DMS114 treated with DMSO at 0.1 percent for 48 hours (cell line): ENCODE data around the gene PRKCB.
"Not testable (repeated sequence)": the region's sequence is repeated elsewhere in the genome, so short reads cannot be mapped to it uniquely, and the experiment has no call there.

Experiments
- DNase-seq: peaks from one replicate; lab custom pipeline; 2025; ENCODE audit not compliant: unreplicated experiment; lab: John Stamatoyannopoulos, UW

PRKCB gene

GRCh38 chr16:24075302-24075701 lies 239.5 kb downstream of the PRKCB start:
- DNase-seq = no peak

DNA sequence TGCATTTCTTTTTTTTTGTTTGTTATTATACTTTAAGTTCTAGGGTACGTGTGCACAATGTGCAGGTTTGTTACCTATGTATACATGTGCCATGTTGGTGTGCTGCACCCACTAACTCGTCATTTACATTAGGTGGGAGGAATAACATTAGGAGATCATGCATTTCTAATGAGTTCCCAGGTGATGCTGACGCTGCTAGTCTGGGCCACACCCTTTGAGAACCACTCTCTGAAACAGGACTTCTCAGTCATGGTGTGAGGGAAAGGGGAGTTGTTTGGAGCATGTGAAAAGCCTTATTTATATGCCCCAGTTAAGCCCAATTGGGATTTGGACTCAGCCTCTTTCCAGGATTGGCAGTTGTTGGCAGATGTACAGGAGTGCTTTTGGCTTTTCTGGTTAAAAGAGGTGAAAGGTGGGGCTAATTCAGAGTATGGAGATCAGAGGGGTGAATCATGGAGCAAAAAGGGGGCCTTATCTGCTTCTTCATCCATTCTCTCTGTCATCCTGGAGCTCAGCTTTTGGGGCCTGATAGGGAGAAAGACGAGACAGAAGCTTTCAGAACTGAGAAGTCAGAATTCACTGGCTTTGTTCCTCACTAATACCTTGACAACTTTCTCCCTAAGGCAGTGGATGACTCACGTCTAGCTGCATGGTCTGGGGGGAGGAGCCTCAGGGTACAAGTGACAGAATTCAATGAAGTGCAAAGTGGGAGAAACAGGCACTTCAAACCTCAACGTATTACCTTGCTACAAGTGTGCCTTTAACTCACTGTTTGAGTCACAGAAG lies 240.3 kb downstream of the PRKCB start:
- DNase-seq = no peak

GRCh38 chr16:24077292-24077691 lies 241.5 kb downstream of the PRKCB start:
- no peak for DNase-seq

DNA sequence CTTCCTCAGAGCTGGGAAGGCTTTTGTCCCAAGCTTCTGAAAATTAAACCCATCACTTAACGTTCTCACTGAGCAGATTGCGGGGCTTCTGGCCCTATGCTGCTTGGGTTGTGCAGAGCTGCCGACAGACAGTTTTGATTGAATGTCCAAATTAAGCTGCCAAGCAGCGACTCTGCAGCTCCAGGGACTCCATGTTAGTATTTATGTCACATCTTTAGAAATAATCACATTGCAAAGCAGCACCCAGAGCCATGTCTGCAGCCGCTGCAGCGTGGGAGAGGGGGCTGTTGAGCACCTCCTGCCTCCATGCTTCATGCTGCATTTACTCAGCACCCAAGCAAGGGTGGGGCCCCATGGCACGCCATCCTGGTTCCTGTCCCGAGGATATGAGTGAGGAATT lies 242.2 kb downstream of the PRKCB start:
- no peak for DNase-seq

- DNase-seq = no peak
These were observed 249.9 kb downstream of the PRKCB start for GRCh38 chr16:24085666-24086065.

DNA sequence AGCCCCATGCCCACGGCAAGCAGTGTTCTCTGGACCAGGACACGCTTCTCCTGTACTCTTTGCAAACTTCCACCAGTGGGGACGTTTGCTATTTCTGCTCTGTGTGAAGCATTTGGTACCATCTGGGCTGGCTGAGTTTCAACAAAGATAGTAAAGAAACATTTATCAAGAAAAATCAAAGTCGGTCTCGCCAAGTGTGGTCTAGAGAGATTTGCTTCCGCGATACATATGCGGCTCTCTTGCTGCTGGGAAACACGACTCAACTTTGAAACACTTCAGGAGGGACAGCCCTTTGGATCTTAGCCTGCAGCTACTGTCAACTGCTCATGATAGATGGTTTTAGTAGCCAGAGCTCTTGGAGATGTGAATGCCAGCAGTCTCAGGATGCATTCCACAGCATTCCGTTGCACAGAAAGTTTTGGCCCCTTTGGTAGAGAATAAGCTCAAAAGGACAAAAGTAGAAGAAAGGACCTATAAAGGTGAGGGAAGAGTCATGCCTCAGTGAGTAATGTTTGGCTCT lies 252.2 kb downstream of the PRKCB start:
- DNase-seq = no peak

DNA sequence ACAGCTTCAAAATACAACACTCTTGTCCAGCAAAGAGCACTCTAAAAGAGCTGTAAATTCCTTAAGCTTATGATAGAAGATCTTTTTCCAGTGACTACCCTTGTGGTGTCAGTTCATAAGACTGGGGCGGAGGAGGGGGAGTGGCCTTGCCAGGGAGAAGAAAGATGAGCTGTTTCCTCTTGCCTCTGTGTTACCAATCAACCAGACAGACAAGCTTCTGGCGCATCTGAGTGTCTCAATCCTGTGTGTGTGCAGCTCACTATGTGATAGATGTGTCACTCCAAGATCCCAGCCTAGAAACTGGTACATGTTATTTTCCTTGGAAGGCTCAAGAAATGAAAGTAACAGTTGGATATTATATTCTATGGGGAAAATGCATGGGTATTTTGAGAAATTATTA lies 253.0 kb downstream of the PRKCB start:
- DNase-seq = no peak

GRCh38 chr16:24091125-24091524 lies 255.3 kb downstream of the PRKCB start:
- no peak for DNase-seq

DNA sequence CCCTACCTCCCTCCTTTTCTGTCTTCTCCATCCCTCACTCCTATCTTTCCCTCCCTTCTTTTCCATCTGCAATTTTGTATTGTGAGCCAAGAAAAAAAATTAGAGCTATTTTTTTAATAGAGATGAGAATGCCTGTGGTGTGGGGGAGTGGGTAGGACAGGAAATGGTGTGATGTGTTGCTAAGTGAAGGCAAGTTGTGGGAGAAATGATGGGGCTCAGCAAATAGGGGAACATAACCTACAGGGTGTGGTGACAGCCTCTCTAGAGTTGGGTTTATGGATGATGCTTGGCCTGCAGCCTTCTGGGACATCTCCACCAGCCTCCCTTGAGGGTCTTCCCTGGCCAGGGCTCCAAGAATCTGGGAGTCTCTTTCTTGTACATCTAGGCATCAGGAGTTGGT lies 257.3 kb downstream of the PRKCB start:
- DNase-seq = no peak

DNA sequence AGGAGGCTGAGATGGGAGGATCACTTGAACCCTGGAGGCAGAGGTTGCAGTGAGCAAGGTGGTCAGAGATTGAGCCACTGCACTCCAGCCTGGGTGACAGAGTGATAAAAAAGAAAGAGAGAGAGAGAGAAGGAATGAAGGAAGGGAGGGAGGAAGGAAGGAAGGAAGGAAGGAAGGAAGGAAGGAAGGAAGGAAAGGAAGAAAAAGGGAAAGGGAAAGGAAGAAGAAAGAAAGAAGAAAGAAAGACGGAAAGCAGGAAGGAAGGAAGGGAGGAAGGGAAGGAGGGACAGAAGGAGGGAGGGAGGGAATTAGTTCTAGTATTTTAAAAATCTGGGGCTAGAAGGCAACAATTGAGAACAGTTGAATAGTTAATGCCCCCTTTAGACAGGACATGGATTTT lies 258.9 kb downstream of the PRKCB start:
- no peak for DNase-seq

DNA sequence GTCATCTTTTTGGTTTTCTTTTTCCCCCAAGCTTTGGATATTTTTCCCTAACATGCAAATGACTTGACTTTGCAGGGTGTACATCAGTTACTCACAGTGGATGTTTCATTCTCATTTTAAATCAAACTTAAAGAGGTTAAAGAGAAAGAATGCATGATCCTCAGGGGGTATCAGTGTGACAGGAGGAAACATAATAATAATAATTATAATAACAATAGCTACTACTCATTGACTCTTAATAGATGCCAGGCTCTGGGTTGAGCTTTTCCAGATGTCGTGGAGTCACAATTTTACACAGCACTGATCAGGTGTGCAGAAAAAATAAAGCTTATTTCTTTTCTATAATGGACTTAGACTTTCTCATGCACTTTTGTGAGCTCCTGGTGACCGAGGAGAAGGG lies 263.1 kb downstream of the PRKCB start:
- DNase-seq = no peak

DNA sequence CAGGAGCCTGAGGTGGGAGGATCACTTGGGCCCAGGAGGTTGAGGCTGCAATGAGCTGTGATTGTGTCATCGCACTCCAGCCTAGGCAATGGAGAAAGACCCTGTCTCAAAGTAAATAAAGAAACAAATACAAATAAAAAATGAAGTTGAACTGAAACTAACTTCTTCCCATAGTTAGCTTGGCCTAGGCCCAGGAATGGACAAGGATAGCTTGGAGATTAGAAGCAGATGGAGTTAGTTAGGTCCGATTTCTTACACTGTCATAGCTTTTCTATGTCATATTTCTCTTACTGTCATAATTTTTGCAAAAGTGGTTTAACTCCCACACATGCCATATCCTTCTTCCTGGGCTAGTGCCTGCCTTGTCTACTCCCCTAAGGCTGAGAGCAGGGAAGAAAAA lies 265.6 kb downstream of the PRKCB start:
- no peak for DNase-seq

GRCh38 chr16:24102209-24102660 lies 266.5 kb downstream of the PRKCB start:
- no peak for DNase-seq

- not testable (repeated sequence) for DNase-seq
These were observed 269.7 kb downstream of the PRKCB start for GRCh38 chr16:24105471-24105870.

DNA sequence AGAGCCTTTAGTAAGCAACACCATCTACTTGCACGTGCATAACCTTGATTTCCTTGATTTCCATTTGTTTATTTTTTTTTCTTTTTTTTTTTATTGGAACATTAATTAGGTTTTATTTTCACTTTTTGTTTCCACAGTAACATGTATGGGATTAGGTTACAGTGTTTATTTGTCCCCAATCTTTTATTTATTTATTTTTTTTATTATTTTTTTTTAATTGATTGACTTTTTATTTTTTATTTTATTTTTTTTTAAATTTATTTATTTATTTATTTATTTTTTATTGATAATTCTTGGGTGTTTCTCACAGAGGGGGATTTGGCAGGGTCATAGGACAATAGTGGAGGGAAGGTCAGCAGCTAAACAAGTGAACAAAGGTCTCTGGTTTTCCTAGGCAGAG lies 272.3 kb downstream of the PRKCB start:
- not testable (repeated sequence) for DNase-seq

GRCh38 chr16:24111724-24112302 lies 276.0 kb downstream of the PRKCB start:
- no peak for DNase-seq

DNA sequence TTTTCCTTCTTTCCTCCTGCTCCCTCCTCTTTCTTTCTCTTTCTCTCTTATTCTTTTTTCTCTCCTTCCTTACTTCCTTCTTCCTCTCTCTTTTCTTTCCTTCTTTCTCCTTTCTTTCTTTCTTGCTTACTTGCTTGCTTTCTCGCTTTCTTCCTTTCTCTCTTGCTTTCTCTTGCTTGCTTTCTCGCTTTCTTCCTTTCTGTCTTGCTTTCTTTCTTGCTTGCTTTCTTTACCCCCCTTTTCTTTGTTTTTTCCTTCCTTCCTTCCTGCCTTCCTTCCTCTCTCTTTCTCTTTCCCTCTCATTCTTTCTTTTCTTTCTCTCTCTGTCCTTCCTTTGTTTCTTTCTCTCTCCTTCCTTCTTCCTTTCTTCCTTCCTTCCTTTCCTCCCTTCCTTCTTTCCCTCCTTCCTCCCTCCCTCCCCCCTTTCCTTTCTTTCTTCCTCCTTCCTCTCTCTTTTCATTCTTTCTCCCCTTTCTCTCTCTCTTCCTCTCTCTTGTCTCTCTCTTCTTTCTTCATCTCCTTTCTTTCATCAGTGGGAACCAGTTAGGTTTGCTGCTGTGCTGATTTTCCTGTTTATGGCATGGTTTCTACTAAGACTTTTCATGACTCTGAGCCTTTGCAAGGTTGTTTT lies 277.4 kb downstream of the PRKCB start:
- no peak for DNase-seq

- no peak for DNase-seq
These were observed 279.1 kb downstream of the PRKCB start for GRCh38 chr16:24114876-24115275.

- no peak for DNase-seq
These were observed 280.4 kb downstream of the PRKCB start for GRCh38 chr16:24116046-24116776.

GRCh38 chr16:24116989-24117388 lies 281.2 kb downstream of the PRKCB start:
- DNase-seq = no peak

DNA sequence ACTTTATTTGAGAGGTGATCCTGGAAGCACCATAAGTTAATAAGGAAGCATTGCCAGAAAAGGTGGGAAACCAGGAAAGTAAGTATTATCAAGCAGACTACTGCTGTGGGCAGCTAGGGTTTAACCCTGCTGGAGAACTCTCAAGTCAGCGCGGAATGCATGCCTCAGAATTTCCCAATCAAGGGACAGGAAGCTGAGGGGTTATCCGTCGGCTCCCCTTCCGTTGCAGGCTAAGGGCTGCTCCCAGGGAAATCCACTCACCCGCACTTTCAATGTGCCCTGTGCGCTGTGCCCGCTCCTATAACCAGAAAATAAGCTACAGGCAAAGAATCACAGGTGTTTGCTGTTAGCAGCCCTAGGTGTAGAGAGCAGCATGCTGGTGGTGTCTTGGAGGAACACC lies 281.9 kb downstream of the PRKCB start:
- DNase-seq = no peak
